HG02571 (cell line): Measurements from ENCODE around the gene SLA2.
"Not testable (repeated sequence)": the region's sequence is repeated elsewhere in the genome, so short reads cannot be mapped to it uniquely, and the experiment has no call there.

Experiments
- ATAC-seq: cut with Tn5 transposase; IDR thresholded peaks from one replicate; pipeline ENCODE4 v1.9.1; 2021; ENCODE audit warnings: mild to moderate bottlenecking, moderate library complexity; ENCODE audit not compliant: unreplicated experiment

The SLA2 gene

GRCh38 chr20:36611625-36612024 is 34.4 kb downstream of the SLA2 start:
- no peak for ATAC-seq

DNA sequence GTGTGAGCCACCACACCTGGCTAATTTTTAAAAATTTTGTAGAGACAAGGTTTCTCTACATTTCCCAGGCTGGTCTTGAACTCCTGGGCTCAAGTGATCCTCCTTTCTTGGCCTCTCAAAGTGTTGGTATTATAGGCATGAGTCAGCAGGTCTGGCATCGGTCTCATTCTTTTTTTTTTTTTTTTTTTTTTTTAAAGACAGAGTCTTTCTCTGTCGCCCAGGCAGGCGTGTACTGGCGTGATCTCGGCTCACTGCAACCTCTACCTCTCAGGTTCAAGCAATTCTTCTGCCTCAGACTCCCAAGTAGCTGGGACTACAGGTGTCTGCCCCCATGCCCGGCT is 37.6 kb downstream of the SLA2 start:
- not testable (repeated sequence) for ATAC-seq

GRCh38 chr20:36607586-36608387 is 38.2 kb downstream of the SLA2 start:
- ATAC-seq, result no peak

- ATAC-seq, result peak; percentile 13
Observed at GRCh38 chr20:36606158-36607066, 39.6 kb downstream of the SLA2 start.

GRCh38 chr20:36605399-36606157 is 40.4 kb downstream of the SLA2 start, which contains the start of gene RAB5IF:
Gene RAB5IF (plus strand): TSS chr20:36605779. CDS start chr20:36605952, 173 bp downstream.
- peak; percentile 87 for ATAC-seq

- peak; percentile 16 for ATAC-seq
Observed at GRCh38 chr20:36604952-36605398, 41.0 kb downstream of the SLA2 start.

DNA sequence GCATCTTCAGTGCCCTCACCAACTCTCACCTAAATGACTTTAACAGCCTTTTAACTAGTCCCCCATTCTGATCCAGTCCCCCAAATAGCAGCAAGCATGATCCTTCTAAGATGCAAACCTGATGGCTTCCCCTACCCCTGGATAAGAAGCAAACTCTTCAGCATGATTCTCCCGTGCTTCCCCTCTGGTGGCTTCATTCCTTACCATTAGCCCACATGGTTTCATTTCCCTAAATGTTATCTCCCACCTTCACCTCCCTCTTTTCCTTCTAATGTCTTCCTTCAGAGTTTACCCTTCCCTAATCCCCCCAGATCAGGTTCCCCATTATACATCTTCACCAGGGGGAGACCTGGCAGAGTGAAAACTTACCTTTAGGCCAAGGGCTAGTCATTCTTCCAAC is 44.5 kb downstream of the SLA2 start:
- no peak for ATAC-seq

GRCh38 chr20:36599912-36600345 is 46.1 kb downstream of the SLA2 start:
- ATAC-seq, result no peak

DNA sequence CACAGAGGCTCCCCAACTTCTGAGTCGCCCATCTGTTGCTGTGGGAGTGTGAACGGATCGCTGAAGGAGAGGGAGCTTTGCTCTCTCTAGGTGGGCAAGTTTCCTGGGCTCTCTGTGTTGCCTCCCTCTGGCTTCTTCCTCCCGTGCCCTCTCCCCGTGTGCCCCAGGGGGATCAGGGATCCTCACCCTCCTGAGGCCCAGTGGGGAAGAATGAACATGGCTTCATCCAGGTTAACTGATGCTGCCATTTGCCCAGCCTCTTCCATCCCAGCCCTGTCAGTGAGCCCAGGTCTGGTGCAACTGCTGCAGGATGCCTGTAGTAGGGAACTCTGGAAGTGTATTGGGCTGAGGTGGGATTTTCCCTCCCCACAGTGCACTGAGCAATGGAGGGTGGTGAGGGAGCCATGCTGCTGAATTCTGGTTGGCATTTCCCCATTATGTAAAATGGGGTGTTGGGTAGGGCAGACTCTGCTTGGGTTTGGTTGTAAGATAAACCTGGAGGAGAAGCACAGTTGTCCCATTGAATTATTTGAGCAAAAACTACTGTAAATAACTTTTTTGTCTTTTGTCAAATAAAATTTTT is 52.6 kb downstream of the SLA2 start:
- ATAC-seq, result no peak

GRCh38 chr20:36591854-36592641 is 53.9 kb downstream of the SLA2 start:
- no peak for ATAC-seq

DNA sequence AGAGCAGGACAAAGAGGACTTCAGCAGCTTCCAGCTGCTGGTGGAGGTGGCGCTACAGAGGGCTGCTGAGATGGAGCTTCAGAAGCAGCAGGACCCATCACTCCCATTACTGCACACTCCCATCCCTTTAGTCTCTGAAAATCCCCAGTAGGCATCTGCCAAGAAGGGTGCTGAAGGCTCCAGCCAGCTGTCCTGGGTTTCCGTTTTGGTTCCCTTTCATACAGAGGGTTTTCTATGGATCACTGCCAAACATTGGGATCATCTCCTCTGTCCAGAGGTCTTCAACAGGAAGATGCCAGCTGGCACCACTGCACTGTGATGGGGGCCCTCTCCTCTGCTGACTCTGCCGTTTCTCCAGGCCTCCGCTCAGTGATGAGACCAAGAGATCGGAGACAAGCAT is 54.7 kb downstream of the SLA2 start:
- no peak for ATAC-seq

DNA sequence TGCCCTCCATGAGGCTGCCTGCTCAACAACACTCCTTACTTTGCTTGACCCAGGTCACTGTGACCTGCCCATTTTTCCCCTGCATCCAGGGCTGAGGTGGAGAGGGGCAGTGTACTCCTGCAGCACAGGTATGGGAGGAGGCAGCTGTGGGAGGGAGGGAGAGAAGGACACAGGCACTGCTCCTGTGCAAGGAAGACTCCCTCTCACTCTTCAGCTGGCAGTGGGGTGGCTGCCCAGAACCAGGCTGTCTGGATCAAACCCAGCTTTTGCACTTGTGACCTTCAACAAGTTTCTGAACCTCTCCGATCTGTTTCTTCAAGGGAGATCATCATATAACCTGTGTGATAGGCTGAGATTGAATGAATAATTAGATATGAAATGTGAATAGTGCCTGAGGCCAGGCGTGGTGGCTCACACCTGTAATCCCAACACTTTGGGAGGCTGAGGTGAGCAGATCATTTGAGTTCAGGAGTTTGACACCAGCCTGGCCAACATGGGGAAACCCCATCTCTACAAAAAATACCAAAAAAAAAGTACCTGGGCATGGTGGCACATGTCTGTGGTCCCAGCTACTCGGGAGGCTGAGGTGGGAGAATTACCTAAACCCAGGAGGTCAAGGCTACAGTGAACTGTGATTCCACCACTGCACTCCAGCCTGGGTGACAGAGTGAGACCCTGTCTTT is 58.5 kb downstream of the SLA2 start:
- ATAC-seq, result no peak

DNA sequence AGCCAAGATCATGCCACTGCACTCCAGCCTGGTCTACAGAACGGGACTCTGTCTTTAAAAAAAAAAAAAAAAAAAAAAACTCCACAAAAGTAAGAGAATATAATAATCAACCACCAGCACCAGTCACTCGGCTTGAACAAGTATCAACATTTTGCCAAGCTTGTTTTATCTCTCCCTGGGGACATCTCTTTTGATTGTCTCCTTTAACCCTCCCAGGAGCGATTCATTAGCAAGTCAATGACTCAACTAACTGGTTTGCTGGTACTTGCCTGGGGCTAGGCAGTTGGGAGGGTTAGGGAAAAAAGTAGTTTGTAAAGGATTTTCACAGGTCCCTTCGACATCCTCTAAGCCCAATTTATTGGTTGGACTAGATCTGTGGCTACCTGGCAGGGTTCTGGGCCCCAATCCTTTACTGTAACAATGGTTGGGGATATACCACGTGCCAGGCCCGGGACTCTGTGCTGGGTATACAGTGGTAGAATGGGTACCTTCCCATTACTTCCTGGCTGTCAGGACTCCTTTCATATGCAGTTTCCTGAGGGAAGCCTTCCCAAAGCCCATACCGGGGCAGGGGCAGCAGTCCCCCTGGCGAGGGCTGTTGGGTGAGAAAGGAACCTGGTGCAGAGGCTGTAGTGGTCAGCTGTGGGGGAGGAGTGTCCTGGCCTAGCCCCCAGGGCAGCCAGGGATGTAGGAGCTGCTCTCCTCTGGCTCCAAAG is 60.4 kb downstream of the SLA2 start:
- no peak for ATAC-seq

GRCh38 chr20:36584018-36584481 is 61.9 kb downstream of the SLA2 start:
- ATAC-seq, result no peak

- ATAC-seq, result no peak
Observed at GRCh38 chr20:36582821-36583220, 63.2 kb downstream of the SLA2 start.

DNA sequence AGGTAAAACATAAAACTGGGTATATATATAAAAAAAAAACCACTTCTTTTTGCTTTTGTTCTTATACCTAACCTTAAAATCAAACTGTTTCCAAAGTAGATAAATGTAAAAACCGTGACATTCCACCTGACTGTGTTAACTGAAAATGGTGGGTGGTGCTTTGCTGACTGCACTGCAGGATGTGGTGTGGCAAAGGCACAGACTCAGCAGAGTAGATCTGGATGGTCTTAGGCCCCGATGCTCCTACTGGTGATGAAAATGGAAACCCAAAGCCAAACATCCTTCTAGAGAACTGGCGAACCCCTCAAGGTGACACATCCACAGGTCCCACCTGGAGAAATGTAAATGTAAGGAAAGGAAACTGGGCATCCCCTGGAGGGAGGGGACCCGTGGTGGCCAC is 63.7 kb downstream of the SLA2 start:
- ATAC-seq, result no peak

DNA sequence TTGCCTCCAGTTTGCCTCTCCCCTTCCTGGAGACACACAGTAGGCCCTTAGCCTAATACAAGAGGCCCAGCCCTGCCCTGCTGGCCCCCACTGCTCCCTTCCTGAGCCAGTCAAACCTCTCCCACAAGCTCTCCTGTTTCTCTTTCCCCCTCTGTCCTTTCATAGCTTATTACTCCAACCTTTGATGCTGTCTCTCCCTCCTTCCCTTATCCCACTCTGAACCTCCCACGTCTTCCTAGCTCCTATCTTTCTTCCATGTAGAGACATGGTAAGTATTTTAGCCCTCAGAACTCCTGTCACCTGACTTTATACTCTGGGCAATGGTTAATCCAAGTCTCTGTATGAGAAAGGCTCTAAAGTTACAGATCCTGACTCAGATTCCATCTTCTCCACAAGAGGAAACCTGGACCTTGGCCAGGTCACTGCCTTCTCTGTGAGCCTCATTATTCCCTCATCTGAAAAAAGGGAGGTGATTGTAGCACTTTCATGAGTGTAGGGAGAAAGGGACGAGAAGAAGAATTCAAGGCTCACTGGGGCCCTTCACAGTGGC is 65.9 kb downstream of the SLA2 start:
- ATAC-seq, result no peak

- no peak for ATAC-seq
Observed at GRCh38 chr20:36578356-36579041, 67.5 kb downstream of the SLA2 start.
